GM18951 (cell line): ENCODE measurements around the gene PTPMT1.
"Not testable (repeated sequence)": the region's sequence is repeated elsewhere in the genome, so short reads cannot be mapped to it uniquely, and the experiment has no call there.

Experiments
- POLR2A ChIP-seq: IDR thresholded peaks from 4 replicates; pipeline ENCODE4 v1.6.1; 2011; ENCODE audit warnings: mild to moderate bottlenecking; ENCODE audit not compliant: insufficient read length, insufficient read depth; ENCODE audit errors: extremely low read depth
- in situ Hi-C: fragments of 300-500 bp; cut with MboI; formaldehyde crosslinking; loops from one replicate; pipeline ENCODE4 v1.12.0; 2022; ENCODE audit warnings: low sequenced_read_pairs, mixed read lengths, inconsistent platforms; ENCODE audit not compliant: unreplicated experiment

The PTPMT1 gene

DNA sequence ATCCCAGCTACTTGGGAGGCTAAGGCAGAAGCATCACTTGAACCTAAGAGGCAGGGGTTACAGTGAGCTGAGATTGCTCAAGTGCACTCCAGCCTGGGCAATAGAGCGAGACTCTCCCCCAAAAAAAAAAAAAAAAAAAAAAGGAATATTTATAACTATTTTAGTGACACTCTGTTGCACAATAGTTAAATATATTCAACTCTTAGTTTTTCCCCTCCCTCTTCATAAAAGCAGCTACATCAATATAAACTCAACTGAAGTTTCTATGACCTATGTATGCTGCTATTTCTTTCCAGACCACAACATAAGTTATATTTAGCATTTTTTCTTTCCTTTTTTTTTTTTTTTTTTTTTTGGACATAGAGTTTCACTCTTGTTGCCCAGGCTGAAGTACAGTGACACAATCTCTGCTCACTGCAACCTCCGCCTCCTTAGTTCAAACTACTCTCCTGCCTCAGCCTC lies 31.7 kb upstream of the PTPMT1 start:
- in situ Hi-C loops, result no loop called here
- no peak for TF ChIP-seq POLR2A

DNA sequence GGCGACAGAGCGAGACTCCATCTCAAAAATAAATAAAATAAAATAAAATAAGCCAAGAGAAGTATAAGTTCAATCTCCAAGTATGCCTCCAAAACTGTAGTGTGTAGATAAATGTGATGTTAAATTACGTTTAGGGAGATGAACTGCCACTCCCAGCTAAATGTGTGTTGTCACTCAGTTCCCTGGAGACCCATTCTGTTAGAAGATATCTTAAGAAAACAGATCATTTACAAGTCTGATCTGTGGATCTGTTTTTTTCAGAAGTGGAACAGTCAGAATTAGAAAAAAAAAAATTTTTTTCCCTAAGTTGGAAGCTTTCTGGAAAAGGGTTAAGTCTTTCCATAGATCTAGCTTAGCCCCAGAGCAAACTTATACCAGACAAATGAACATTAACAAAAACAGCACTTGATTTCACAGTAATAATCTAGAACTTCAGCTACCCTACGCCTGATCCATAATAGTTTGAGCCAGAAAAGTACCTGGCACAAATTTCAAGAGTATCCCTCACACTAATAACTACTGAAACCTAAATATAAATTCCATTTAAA lies 30.6 kb upstream of the PTPMT1 start:
- no peak for TF ChIP-seq POLR2A
- in situ Hi-C loops, result no loop called here

DNA sequence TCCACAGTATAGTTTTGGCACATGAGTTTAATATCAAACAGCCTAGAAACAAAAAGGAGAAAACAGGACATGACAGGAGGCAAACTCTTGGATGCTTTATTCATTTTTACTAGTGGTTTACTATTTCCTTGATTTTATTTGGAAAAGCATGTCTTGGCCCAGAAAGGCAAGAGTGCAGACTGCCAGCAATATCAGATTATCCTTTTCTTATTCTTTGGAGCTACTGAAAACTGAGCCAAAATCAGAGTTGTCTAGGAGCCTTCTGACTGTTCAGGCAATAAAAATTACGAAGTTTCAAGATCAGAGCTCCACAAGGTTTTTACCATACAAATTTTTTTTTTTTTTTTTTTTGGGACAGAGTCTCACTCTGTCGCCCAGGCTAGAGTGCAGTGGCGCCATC lies 28.5 kb upstream of the PTPMT1 start:
- no peak for TF ChIP-seq POLR2A
- in situ Hi-C loops, result no loop called here

DNA sequence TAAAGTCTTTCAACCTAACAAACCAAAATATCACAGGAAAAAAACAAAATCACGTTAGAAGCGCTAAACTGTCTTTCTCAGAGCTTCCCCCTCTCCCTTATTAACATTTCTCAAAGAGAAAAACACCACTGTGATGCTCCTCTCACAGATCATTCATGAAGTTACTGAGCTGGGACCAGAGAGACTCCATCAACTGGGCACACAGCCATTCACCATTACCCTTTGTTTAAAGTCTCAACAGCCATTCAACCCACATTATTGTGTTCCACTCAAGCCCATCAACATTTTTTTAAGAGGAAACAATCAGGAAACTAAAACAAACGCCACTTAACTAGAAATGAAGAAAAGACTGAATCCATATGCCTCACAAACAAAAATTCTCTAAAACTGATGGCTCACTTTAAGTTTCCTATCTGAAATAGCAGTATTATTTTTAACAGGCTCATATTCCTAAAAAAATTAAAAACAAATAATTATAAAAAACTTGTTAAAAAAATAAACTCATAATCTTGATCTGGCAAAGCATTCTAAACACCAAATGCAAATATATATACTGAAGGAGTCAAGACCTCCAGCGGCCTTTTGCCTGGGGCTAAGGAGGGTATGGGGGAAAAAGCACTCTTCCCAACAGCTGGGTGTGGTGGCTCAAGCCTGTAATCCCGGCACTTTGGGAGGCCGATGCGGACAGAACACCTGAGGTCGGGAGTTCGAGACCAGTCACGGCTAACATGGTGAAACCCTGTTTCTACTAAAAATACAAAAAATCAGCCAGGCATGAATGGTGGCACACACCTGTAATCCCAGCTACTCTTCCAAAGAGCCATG lies 26.4 kb upstream of the PTPMT1 start:
- in situ Hi-C loops, result no loop called here
- no peak for TF ChIP-seq POLR2A

DNA sequence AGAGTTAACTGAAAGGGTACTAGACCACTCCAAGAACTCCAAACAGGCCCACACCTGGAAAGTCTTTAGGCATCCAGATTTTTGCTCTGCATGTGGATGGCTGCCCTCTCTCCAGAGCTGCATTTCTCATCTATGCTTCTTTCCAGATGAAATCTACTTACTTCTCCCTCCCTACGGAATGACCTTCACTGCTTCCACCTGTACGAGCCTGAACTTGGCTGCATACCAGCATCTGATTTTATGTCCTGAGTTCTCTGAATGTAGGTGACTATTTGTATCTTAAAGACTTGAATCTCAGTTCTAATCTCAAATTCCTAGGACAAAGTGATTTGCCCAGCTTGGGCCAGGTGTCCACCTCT lies 25.7 kb upstream of the PTPMT1 start:
- TF ChIP-seq POLR2A, result no peak
- in situ Hi-C loops, result no loop called here

DNA sequence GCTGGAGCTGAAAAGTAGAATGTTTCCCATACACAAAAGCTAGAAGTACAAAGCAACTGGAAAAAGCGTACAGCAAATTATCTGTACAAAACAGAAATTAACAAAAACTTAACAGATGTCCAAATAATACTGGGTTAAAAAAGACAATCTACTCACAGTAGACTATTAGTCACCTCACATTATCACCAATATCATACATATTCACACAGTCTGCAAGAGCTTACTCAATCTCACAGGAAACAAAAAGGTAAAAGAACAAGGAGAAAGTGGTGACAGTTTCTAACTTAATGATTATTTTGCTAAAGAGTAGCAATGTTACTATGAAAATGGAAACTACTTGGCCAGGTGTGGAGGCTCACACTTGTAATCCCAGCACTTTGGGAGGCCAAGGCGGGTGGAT lies 24.3 kb upstream of the PTPMT1 start:
- in situ Hi-C loops, result no loop called here
- no peak for TF ChIP-seq POLR2A

DNA sequence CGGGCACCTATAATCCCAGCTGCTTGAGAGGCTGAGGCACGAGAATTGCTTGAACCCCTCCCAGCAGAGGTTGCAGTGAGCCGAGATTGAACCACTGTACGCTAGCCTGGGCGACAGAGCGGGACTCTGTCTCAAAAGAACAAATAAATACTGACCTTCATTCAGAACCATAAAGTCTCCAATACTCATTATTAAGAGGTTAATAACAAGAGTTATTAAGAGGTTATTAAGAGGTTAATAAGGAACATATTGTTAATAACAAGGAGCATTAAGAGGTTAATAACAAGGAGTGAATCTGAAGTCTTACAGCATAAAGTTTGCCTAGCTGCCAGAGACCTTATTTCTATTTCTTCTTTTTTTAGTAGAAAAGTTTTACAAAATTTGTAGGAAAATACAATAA lies 20.1 kb upstream of the PTPMT1 start:
- in situ Hi-C loops, result no loop called here
- no peak for TF ChIP-seq POLR2A

DNA sequence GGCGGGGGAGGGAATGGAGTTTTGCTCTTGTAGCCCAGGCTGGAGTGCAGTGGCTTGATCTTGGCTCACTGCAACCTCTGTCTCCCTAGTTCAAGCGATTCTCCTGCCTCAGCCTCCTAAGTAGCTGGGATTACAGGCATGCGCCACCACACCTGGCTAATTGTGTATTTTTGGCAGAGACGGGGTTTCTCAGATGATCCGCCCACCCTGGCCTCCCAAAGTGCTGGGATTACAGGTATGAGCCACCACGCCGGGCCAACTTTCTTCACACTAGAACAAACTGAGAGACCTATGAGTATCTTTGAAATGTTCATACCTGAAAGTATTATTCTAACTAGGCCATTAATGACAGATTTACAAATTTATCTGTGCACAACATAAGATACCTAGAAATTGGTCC lies 19.1 kb upstream of the PTPMT1 start:
- in situ Hi-C loops, result not testable (repeated sequence)

DNA sequence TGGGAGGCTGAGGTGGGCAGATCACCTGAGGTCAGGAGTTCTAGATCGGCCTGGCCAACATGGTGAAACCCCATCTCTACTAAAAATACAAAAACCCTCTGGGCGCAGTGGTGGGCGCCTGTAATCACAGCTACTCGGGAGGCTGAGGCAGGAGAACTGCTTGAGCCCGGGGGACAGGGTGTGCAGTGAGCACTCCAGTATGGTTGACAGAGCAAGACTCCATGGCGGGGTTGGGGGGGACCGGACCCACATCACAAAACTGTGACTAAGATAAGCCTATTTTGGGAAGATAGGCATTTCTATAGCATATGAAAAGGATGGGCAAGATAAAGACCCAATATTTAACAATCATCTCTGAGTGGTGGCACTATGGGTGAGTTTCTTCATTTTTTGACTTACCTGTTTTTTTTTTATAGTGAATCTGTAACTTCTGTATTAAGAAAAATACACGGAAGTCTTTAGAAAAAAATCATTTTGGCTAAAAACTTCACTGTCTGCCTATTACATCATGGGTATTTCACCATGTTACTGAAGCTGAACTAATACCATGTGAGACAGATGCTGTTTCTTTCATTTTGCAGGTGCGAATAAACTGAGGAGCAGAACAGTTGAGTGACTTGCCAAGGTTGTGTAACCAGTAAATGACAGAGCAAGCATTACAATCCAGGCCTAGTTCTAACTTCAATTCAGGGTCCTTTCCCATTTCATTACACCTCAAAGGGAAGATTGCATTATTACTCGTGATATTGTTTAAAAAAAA lies 14.9 kb upstream of the PTPMT1 start:
- in situ Hi-C loops, result no loop called here

DNA sequence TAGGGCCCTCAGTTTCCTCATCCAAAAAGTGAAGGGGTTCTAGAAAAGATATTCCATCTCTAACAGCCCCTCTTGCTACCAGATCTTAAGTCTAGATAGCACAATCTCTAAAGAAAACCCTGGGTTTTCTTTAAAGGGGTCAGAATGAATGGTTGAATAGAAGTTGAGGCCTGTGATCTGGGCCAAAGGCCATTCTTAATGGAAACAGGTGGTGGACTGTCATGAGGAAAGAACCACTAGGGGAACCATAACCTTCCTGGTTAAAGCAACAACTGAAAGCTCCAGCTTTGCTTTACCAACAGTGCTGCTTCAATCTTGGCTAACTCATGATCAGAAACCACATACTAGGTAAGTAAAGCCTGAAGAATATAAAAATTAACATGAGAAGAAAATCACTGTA lies 14.3 kb upstream of the PTPMT1 start:
- in situ Hi-C loops, result no loop called here
- no peak for TF ChIP-seq POLR2A

More for the DNA sequence above, 14.9 kb upstream of the PTPMT1 start:
- TF ChIP-seq POLR2A, result no peak

DNA sequence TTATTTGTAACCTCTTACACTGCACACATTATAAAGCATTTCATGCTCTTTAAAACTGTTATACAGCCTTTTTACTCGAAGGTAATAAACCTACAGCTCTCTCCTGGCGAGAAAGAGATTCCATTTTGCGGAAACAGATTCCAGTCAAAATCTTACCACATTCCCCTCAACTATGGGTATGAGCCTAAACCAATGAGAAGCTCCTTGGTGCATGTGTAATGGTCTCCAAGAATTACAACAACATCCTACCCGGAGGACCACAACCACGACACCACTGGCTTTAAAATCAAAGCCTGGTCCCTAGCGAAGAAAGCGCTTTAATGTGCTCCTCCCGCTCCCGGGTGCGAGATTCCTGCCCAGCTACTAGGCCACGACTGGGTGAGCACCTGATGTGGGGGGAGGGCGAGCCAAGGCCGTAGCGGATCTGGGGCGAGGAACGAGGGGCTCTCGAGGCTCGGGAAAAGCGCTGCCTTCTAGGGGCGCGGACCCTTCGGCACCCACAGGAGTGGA lies 13.3 kb upstream of the PTPMT1 start:
- TF ChIP-seq POLR2A, result no peak
- in situ Hi-C loops, result no loop called here

DNA sequence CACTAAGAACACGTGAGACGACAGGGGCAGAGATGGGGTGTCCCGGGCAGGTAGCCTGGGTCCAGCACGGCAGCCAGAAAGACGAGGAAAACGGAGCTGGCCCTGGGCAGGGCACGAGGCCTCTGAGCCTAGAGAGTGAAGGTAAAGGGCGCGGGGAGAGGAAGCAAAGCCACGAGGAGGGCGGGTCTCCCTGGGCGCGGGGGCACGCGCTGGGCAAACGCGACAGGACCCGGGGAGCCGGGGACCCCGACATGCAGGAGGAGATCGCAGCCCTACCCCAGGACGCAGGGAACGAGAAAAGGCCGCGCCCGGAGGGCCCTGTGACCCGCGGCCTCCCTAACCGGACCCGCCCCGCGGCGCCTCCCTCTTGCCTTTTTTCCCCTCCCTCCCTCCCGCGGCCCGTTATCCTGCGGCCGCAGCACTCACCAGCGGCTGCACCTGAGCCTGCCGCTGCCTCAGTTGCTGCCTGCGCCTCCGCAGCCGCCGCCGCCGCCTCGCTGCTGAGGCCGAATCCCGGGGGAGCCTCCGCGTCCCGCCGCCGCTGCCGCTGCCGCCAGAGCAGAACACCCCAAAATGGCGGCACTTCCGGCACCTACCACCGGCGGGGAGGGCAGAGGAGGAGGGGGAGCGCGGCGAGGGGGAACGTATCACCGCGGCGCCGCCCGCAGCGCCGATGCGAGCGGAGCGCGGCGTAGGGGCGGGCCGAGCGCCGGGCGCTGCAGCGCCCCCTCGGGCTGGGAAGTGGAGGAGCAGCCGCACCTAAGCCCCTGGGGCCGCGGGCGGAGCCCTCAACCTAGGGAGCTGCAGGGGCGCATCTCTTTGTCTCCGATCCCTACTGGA lies 12.6 kb upstream of the PTPMT1 start, which contains the start of gene CELF1:
Gene CELF1, minus strand, starts transcription at position 567 of the 840 bp plus-strand sequence. CDS start 53,609 bp downstream, outside the sequence.
- peak; percentile 90 for TF ChIP-seq POLR2A
- in situ Hi-C loops, result no loop called here

DNA sequence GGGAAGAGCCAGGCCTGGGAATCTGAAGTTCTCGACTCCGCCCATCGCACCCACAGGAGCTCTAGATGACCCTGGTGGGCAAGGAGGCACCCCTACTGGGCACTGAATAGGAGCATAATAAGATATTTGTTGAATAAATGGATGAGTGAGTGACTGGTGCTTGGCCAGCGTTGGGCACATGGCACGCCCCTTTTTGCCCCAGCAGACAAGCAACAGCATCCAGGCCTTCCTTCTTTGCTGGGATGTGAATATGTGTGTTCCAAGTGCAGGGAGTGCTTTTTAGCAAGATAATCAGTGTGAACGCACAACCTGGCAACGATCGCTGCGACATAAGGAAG lies 12.0 kb upstream of the PTPMT1 start:
- no peak for TF ChIP-seq POLR2A
- in situ Hi-C loops, result no loop called here

DNA sequence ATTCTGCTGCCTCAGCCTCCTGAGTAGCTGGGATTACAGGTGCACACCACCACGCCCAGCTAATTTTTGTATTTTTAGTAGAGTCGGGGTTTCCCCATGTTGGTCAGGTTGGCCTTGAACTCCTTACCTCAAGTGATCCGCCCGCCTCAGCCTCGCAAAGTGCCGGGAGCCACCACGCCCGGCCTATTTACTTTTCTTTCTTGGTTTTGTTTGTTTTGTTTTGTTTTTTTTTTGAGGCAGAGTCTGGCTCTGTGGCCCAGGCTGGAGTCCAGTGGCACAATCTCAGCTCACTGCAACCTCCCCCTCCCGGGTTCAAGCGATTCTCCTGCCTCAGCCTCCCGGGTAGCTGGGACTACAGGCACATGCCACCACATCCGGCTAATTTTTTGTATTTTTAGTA lies 8.4 kb upstream of the PTPMT1 start:
- in situ Hi-C loops, result not testable (repeated sequence)
